ENCODE data around the gene HCK.

The HCK gene

DNA sequence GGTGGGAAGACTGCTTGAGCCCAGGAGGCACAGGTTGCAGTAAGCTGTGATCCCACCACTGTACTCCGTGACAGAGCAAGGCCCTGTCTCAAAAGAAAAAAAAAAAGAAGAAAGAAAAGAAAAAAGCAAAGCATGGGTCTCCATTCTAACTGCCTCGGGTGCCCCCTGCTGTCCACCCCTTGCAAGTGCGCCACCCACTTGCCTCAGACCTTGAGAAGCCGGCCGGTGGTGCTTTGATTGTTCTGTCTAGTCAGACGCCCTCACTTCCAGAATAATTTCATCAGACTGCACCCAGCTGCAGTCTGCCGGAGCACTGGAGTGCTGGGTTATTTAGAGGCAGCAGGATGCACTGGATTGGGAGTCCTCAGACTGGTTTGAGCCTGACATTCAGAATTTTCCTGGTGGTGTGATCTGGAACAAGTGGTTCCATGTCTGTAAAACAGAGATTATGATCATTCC is 39.9 kb downstream of the HCK start:
- CTCF ChIA-PET: interaction anchor here (0.5 to 3.4 kb wide), 24 partner anchors 8 to 607 kb away, joined by 3 to 41 read pairs (median 4); partner anchors contain the start of gene PDRG1
- peak; percentile 79 for DNase-seq (ENCODE audit: low spot score)

GRCh38 chr20:32098786-32099185 is 46.7 kb downstream of the HCK start:
- TF ChIP-seq, protein P1, sequence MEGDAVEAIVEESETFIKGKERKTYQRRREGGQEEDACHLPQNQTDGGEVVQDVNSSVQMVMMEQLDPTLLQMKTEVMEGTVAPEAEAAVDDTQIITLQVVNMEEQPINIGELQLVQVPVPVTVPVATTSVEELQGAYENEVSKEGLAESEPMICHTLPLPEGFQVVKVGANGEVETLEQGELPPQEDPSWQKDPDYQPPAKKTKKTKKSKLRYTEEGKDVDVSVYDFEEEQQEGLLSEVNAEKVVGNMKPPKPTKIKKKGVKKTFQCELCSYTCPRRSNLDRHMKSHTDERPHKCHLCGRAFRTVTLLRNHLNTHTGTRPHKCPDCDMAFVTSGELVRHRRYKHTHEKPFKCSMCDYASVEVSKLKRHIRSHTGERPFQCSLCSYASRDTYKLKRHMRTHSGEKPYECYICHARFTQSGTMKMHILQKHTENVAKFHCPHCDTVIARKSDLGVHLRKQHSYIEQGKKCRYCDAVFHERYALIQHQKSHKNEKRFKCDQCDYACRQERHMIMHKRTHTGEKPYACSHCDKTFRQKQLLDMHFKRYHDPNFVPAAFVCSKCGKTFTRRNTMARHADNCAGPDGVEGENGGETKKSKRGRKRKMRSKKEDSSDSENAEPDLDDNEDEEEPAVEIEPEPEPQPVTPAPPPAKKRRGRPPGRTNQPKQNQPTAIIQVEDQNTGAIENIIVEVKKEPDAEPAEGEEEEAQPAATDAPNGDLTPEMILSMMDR (conservative IDR thresholded peaks at IDR 0.05; ENCODE audit: low read depth): no peak
- ChIA-PET CTCF (interaction anchor here (0.8 kb wide), 1 partner anchor 9 kb away, joined by 3 read pairs; no protein-coding TSS in a partner anchor), POLR2A (ENCODE audit: low non-redundant PET) (no interaction called here)
- no peak for DNase-seq (ENCODE audit: low spot score)
- no peak overlapping the region for H3K27ac ChIP-seq

More for the DNA sequence above, 39.9 kb downstream of the HCK start:
- TF ChIP-seq, protein P1 (conservative IDR thresholded peaks at IDR 0.05; ENCODE audit: low read depth): peak; percentile 98
- no peak overlapping the region for H3K27ac ChIP-seq
- POLR2A ChIA-PET (ENCODE audit: low non-redundant PET): no interaction called here

GRCh38 chr20:32108814-32109391 is 56.9 kb downstream of the HCK start:
- peak overlapping the region; percentile 89 for H3K27ac ChIP-seq
- ChIA-PET CTCF (interaction anchor here (0.7 to 2.0 kb wide), 3 partner anchors 78 to 257 kb away, joined by 3 to 7 read pairs (median 6); no protein-coding TSS in a partner anchor), POLR2A (ENCODE audit: low non-redundant PET) (no interaction called here)
- TF ChIP-seq, protein P1 (conservative IDR thresholded peaks at IDR 0.05; ENCODE audit: low read depth): no peak
- no peak for DNase-seq (ENCODE audit: low spot score)

GRCh38 chr20:32109392-32110172 is 57.5 kb downstream of the HCK start, which contains the start of gene TM9SF4:
TM9SF4 (plus strand) TSS chr20:32109714; CDS start chr20:32109741, 27 bp downstream.
- ChIA-PET POLR2A (ENCODE audit: low non-redundant PET) (no interaction called here), CTCF (interaction anchor here (0.6 to 1.6 kb wide), 3 partner anchors 78 to 257 kb away, joined by 3 to 6 read pairs (median 4); no protein-coding TSS in a partner anchor)
- peak within 1 kb of the TSS; percentile 89 for H3K27ac ChIP-seq
- TF ChIP-seq, protein P1 (conservative IDR thresholded peaks at IDR 0.05; ENCODE audit: low read depth): no peak
- peak; percentile 97 for DNase-seq (ENCODE audit: low spot score)

DNA sequence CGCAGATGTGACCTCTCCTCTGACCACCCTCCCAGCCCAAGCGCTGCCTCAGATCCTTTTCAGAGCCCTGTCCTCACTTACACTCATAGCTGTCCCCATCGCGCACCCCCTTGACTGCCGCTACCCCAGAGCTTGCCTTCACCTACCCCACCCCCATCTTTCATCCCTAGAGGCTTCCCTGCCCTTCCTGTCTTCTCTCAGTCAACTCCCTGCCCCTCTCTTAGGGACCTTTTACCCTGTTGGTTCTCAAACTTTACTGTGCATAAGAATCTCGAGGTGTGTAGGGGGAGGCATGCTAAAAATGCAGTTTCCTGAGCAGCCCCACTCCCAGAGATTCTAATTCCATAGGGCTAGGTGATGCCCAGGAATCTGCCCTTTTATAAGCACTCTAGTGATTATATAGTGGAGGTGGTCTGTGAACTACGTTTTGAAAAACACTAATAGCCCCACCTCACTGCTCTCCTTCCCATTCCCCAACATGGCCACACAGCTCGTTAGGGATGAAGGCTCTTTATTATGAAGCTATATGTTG is 58.2 kb downstream of the HCK start:
- DNase-seq (ENCODE audit: low spot score): no peak
- CTCF ChIA-PET: interaction anchor here (1.6 kb wide), 1 partner anchor 258 kb away, joined by 6 read pairs; no protein-coding TSS in a partner anchor
- POLR2A ChIA-PET (ENCODE audit: low non-redundant PET): no interaction called here
- H3K27ac ChIP-seq: peak overlapping the region; percentile 89
- TF ChIP-seq, protein P1 (conservative IDR thresholded peaks at IDR 0.05; ENCODE audit: low read depth): no peak

DNA sequence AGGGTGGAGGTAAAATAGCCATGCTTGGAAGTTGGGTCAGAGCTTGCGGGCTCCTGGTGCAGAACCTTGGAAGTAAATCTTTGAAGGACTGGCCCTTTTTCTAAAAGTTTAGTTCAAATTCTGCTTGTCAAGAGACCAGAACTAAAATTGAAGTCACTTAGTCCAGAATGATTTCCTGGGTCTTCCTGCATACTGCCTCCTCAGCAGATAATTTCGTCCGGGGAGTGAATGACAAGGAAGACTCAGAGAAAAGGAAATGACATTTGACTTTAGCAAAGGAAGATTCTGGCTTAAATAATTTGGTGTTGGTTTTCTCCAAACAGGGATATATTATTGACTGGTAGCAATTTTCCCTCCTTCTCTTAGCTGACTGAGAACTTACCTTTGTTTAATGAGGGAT is 58.7 kb downstream of the HCK start:
- H3K27ac ChIP-seq: no peak overlapping the region
- ChIA-PET POLR2A (ENCODE audit: low non-redundant PET) (no interaction called here), CTCF (no interaction called here)
- DNase-seq (ENCODE audit: low spot score): no peak
- TF ChIP-seq, protein P1 (conservative IDR thresholded peaks at IDR 0.05; ENCODE audit: low read depth): no peak

Data from RWPE1 (cell line).